Mammary epithelial cell (primary cell): ENCODE data around the gene TMEM114.

Experiments used
- EZH2 ChIP-seq: IDR thresholded peaks from 2 replicates; pipeline ENCODE4 v1.6.1; 2012; ENCODE audit warnings: low read length, inconsistent platforms, borderline replicate concordance
- TF ChIP-seq, protein P1 (sequence below), 2 donors: IDR thresholded peaks in 1 of 2; conservative IDR thresholded peaks in 1 of 2; 2 replicates each; pipeline ENCODE4 v1.5.1; 2011 to 2012; ENCODE audit warnings: inconsistent platforms in 2 of 2, low read length in 2 of 2, mild to moderate bottlenecking in 2 of 2, control low read depth in 1 of 2, low read depth in 1 of 2; ENCODE audit not compliant: insufficient read depth in 1 of 2; ENCODE audit errors: extremely low read depth in 1 of 2

- TF ChIP-seq, protein P1, sequence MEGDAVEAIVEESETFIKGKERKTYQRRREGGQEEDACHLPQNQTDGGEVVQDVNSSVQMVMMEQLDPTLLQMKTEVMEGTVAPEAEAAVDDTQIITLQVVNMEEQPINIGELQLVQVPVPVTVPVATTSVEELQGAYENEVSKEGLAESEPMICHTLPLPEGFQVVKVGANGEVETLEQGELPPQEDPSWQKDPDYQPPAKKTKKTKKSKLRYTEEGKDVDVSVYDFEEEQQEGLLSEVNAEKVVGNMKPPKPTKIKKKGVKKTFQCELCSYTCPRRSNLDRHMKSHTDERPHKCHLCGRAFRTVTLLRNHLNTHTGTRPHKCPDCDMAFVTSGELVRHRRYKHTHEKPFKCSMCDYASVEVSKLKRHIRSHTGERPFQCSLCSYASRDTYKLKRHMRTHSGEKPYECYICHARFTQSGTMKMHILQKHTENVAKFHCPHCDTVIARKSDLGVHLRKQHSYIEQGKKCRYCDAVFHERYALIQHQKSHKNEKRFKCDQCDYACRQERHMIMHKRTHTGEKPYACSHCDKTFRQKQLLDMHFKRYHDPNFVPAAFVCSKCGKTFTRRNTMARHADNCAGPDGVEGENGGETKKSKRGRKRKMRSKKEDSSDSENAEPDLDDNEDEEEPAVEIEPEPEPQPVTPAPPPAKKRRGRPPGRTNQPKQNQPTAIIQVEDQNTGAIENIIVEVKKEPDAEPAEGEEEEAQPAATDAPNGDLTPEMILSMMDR (conservative IDR thresholded peaks at IDR 0.05 in 1 of 2, IDR thresholded peaks at IDR 0.05 in 1 of 2; ENCODE audit: extremely low read depth in 1 of 2, insufficient read depth in 1 of 2, low read depth in 1 of 2, low read length in 2 of 2): no peak
- no peak for TF ChIP-seq EZH2
Observed at GRCh38 chr16:8583732-8584131, 6.6 kb downstream of the TMEM114 start.
